K562 (cell line): ENCODE data around the gene UBE3B. TPM values are rescaled to one million over a fixed set of nuclear protein-coding genes. Genes with fewer than 3 reads are reported as not detected.

Experiments
- ATAC-seq: fragments of 200-7000 bp; cut with Tn5 transposase; 3 replicates; pipeline ENCODE4 v1.9.1; 2020; ENCODE audit warnings: moderate library complexity
- BruUV-seq: library from RNA; stranded (reverse); fragments of 400-500 nt; replicated peaks from 2 replicates; lab custom pipeline; 2021; lab: Mats Ljungman, UMichigan
- CTCF ChIA-PET: fragments of 300-600 bp; formaldehyde crosslinking; extraction: SDS; loops from one replicate; lab custom pipeline; 2021; ENCODE audit warnings: low intra/inter-chr PET ratio; lab: Yijun Ruan, JAX
- POLR2A ChIA-PET: fragments of 300-600, 350-650 bp; sonication (Branson Sonifier 250); formaldehyde crosslinking; extraction: SDS; loops from one replicate; lab custom pipeline; 2021; ENCODE audit warnings: antibody characterized with exemption, inconsistent platforms; lab: Yijun Ruan, JAX
- DNase-seq, 4 experiments: peaks; one replicate each; pipeline versions ENCODE4 v3.0.0 to v3.0.0-alpha.2; 2011 to 2018; ENCODE audit warnings: low spot score in 3 of 4, mixed read lengths in 3 of 4; ENCODE audit errors: extremely low read depth in 1 of 4
- FAIRE-seq: peaks from 2 replicates; lab custom pipeline; 2011; peaks lifted over from hg19 to GRCh38; lab: Jason Lieb, UNC
- H2AFZ ChIP-seq: 2 replicates; pipeline ENCODE4 v1.6.0; 2011; ENCODE audit warnings: low read depth, low read length, control low read depth, inconsistent platforms
- H3K27ac ChIP-seq: fragments of 200-600 bp; 3 replicates; pipeline ENCODE4 v1.8.0; 2011; ENCODE audit warnings: low read depth, mild to moderate bottlenecking, control low read depth, inconsistent platforms, low read length, moderate library complexity, mixed read lengths; ENCODE audit errors: extremely low read depth
- H3K27me3 ChIP-seq, 2 experiments: fragments of 300-600 bp in 1 of 2; 2 replicates in 1 of 2; 3 replicates in 1 of 2; pipeline versions ENCODE4 v1.6.0 to v1.8.0; 2011; ENCODE audit warnings: inconsistent platforms in 2 of 2, low read length in 2 of 2, mild to moderate bottlenecking in 1 of 2, mixed read lengths in 1 of 2, moderate library complexity in 1 of 2; ENCODE audit not compliant: control insufficient read depth in 2 of 2, insufficient read depth in 2 of 2
- H3K36me3 ChIP-seq: fragments of 300-600 bp; 3 replicates; pipeline ENCODE4 v1.8.0; 2011; ENCODE audit warnings: mild to moderate bottlenecking, low read length, inconsistent platforms; ENCODE audit not compliant: control insufficient read depth, insufficient read depth
- H3K4me1 ChIP-seq, 2 experiments: fragments of 200-600 bp in 1 of 2; replicated peaks in 1 of 2; 2 replicates in 1 of 2; 3 replicates in 1 of 2; pipeline versions ENCODE4 v1.5.1 to v1.8.0; 2011; ENCODE audit warnings: inconsistent platforms in 2 of 2, low read length in 2 of 2, mild to moderate bottlenecking in 1 of 2, mixed read lengths in 1 of 2, moderate library complexity in 1 of 2; ENCODE audit not compliant: control insufficient read depth in 2 of 2, insufficient read depth in 2 of 2
- H3K4me2 ChIP-seq: 2 replicates; pipeline ENCODE4 v1.6.1; 2011; ENCODE audit warnings: low read length, control low read depth, inconsistent platforms, mixed read lengths; ENCODE audit not compliant: insufficient read depth
- H3K4me3 ChIP-seq: fragments of 200-600 bp; sonication (generic), shearing (Covaris generic); 2 replicates; pipeline ENCODE4 v1.5.1; 2016; ENCODE audit warnings: control low read depth, inconsistent platforms
- H3K79me2 ChIP-seq: fragments of 200-600 bp; 3 replicates; pipeline ENCODE4 v1.8.0; 2011; ENCODE audit warnings: low read length, inconsistent platforms; ENCODE audit not compliant: control insufficient read depth, insufficient read depth
- H3K9ac ChIP-seq, 2 experiments: 2 replicates each; pipeline versions ENCODE4 v1.6.0 to v1.6.1; 2011; ENCODE audit warnings: low read depth in 2 of 2, low read length in 2 of 2, control low read depth in 1 of 2, inconsistent platforms in 1 of 2, mild to moderate bottlenecking in 1 of 2, mixed read lengths in 1 of 2; ENCODE audit not compliant: insufficient read depth in 1 of 2
- H3K9me1 ChIP-seq: one replicate; pipeline ENCODE4 v1.6.0; 2011; ENCODE audit warnings: inconsistent platforms, mild to moderate bottlenecking, low read length, moderate library complexity; ENCODE audit not compliant: control insufficient read depth, insufficient read depth
- H3K9me3 ChIP-seq: replicated peaks from 2 replicates; pipeline ENCODE4 v1.5.1; 2011; ENCODE audit warnings: low read depth, low read length, inconsistent platforms; ENCODE audit not compliant: control insufficient read depth, insufficient read depth
- H4K20me1 ChIP-seq: replicated peaks from 2 replicates; pipeline ENCODE4 v1.6.1; 2011; ENCODE audit warnings: low read length, inconsistent platforms, mixed read lengths; ENCODE audit not compliant: control insufficient read depth, insufficient read depth
- ARHGAP35 ChIP-seq: fragments of 450-650 bp; IDR thresholded peaks from 2 replicates; pipeline ENCODE4 v1.6.1; 2018; ENCODE audit not compliant: partially characterized antibody
- CEBPG ChIP-seq, 3 experiments: fragments of 200-800 bp in 1 of 3; sonication (Bioruptor generic) in 1 of 3; sonication (generic) in 1 of 3; formaldehyde crosslinking in 1 of 3; IDR thresholded peaks in 2 of 3; conservative IDR thresholded peaks in 1 of 3; 2 replicates each; pipeline versions ENCODE4 v1.6.1 to v1.8.0; 2016 to 2022; ENCODE audit warnings: missing compliant biosample characterization in 2 of 3, missing genetic modification characterization in 2 of 3, mild to moderate bottlenecking in 1 of 3, missing genetic modification reagents in 1 of 3
- CREM ChIP-seq: IDR thresholded peaks from 2 replicates; pipeline ENCODE4 v1.6.1; 2014; ENCODE audit warnings: antibody characterized with exemption, low read depth
- HOXB6 ChIP-seq: fragments of 250-450 bp; sonication (Bioruptor Pico); IDR thresholded peaks from 2 replicates; pipeline ENCODE4 v1.5.1; 2022; ENCODE audit warnings: mild to moderate bottlenecking, borderline replicate concordance
- KAT2B ChIP-seq: IDR thresholded peaks from one replicate; pipeline ENCODE4 v1.6.1; 2012; ENCODE audit warnings: low read depth, mild to moderate bottlenecking, control low read depth, inconsistent platforms, low read length, moderate library complexity
- KDM1A ChIP-seq, 2 experiments: fragments of 450-650 bp; IDR thresholded peaks; 2 replicates each; pipeline ENCODE4 v1.6.1; 2016; ENCODE audit warnings: mild to moderate bottlenecking in 2 of 2
- SIN3A ChIP-seq, 2 experiments: fragments of 150-350 bp in 1 of 2; IDR thresholded peaks; 2 replicates each; pipeline ENCODE4 v1.6.1; 2011 to 2016; ENCODE audit warnings: borderline replicate concordance in 2 of 2, low read depth in 2 of 2, low read length in 2 of 2, mild to moderate bottlenecking in 2 of 2, moderate library complexity in 2 of 2; ENCODE audit not compliant: control insufficient read depth in 1 of 2
- ZSCAN32 ChIP-seq: fragments of 450-650 bp; formaldehyde crosslinking; IDR thresholded peaks from 2 replicates; pipeline ENCODE4 v1.4.0; 2020; ENCODE audit warnings: mild to moderate bottlenecking, moderate library complexity
- WGBS: fragments of 100-300 bp; shearing (Covaris generic); methylation state at CpG from one replicate; pipeline ENCODE4 v1.1.6; 2016; ENCODE audit warnings: low coverage, mixed read lengths; ENCODE audit not compliant: insufficient coverage; ENCODE audit errors: missing lambda C conversion rate; 5-methylcytosine and 5-hydroxymethylcytosine counted together
- in situ Hi-C: fragments of 300-500 bp; cut with MboI; formaldehyde crosslinking; loops from 4 replicates; pipeline ENCODE4 v1.15.0; 2018; ENCODE audit warnings: inconsistent platforms, mixed read lengths
- intact Hi-C: fragments of 100-400 bp; cut with micrococcal nuclease; formaldehyde crosslinking; loops from 2 replicates; pipeline ENCODE4 v1.14.2; 2022
- polyA plus RNA-seq, 8 experiments: library from polyadenylated mRNA; depleted of rRNA in 4 of 8; stranded (reverse) in 5 of 8; unstranded in 3 of 8; fragments of >200 nt; fragmentation: Nextera tagmentation in 2 of 8; fragmentation: Illumina TruSeq in 1 of 8; extraction: Ambion mirVana in 2 of 8; extraction: Trizol in 1 of 8; gene quantifications; 2 replicates each; pipeline versions ENCODE4 v1.2.1 to v1.2.3, GENCODE V29; 2011 to 2014; ENCODE audit warnings: inconsistent platforms in 1 of 8, missing spikeins in 1 of 8
- total RNA-seq, 7 experiments: library from RNA; depleted of rRNA in 6 of 7; stranded (reverse); fragments of >200 nt in 6 of 7; fragmentation: Illumina TruSeq in 2 of 7; extraction: Trizol in 2 of 7; gene quantifications; 2 replicates each; pipeline versions ENCODE4 v1.2.1 to v1.2.3, GENCODE V29; 2011 to 2021; ENCODE audit warnings: low replicate concordance in 1 of 7
- TF ChIP-seq, protein P1 (sequence below): fragments of 250-450 bp; sonication (Bioruptor Pico); IDR thresholded peaks from 2 replicates; pipeline ENCODE4 v1.8.0; 2022; ENCODE audit warnings: inconsistent platforms, mild to moderate bottlenecking, moderate library complexity, borderline replicate concordance

UBE3B gene
- total and polyA plus RNA-seq, 9 of the 15 experiments (the other 6 are each of a cell fraction or from before 2014, with no cell fraction given): 7.6 to 23.6 (median 15.5) TPM

DNA sequence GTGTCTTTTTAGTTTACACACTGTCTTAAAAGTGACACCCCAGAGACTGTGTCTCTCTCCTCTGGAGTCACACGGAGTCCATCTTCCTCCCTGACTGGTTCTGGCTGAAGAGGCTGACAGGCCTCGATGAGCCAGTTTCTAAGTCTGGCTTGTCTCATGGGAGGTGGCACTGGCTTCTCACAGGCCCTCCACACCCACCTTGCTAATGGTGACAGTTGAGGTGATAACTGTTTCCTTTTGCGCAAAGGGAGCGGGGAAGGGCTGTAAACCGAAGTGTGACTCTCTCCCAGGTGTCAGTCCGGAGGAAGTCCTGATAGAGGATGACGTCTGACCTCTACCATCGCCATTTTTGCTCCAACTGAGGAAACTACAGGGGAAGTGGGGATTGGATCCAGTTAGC, 30.6 kb upstream of the UBE3B start:
- no peaks in the 10 kb centered on the region for H3K27me3 ChIP-seq
- H3K9me3 ChIP-seq: no peaks in the 10 kb centered on the region
- H3K4me2 ChIP-seq: no peak overlapping the region
- CTCF ChIA-PET: no interaction called here
- no peak overlapping the region for H3K9ac ChIP-seq
- no peaks in the 10 kb centered on the region for H3K79me2 ChIP-seq
- no peaks in the 10 kb centered on the region for H3K9me1 ChIP-seq
- no peaks in the 10 kb centered on the region for H4K20me1 ChIP-seq
- POLR2A ChIA-PET: no interaction called here
- TF ChIP-seq KDM1A (IDR thresholded peaks at IDR 0.05): no peak
- TF ChIP-seq HOXB6: no peak
- TF ChIP-seq, protein P1, sequence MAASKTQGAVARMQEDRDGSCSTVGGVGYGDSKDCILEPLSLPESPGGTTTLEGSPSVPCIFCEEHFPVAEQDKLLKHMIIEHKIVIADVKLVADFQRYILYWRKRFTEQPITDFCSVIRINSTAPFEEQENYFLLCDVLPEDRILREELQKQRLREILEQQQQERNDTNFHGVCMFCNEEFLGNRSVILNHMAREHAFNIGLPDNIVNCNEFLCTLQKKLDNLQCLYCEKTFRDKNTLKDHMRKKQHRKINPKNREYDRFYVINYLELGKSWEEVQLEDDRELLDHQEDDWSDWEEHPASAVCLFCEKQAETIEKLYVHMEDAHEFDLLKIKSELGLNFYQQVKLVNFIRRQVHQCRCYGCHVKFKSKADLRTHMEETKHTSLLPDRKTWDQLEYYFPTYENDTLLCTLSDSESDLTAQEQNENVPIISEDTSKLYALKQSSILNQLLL (CRISPR knock-in tag): no peak
- no peak for TF ChIP-seq SIN3A (IDR thresholded peaks at IDR 0.05; ENCODE audit: borderline replicate concordance in 2 of 2, control insufficient read depth in 1 of 2, low read depth in 2 of 2, low read length in 2 of 2)
- BruUV-seq: no TSS peak
- ATAC-seq (no peak), DNase-seq (no peak), FAIRE-seq (no peak)
- no peak overlapping the region for H3K4me3 ChIP-seq
- 77% methylated on average over 8 of the region's 8 CpGs for WGBS
- in situ Hi-C loops: no loop called here
- H3K36me3 ChIP-seq: peaks cover 25% of the 10 kb centered on the region; the same call in 2 of the 3 replicates
- no peak overlapping the region for H3K27ac ChIP-seq
- H3K4me1 ChIP-seq: peaks cover 0 to 3% of the 10 kb centered on the region in 2 experiments; a peak in 1 of 5 replicates
- no peak overlapping the region for H2AFZ ChIP-seq
- intact Hi-C loops: no loop called here

DNA sequence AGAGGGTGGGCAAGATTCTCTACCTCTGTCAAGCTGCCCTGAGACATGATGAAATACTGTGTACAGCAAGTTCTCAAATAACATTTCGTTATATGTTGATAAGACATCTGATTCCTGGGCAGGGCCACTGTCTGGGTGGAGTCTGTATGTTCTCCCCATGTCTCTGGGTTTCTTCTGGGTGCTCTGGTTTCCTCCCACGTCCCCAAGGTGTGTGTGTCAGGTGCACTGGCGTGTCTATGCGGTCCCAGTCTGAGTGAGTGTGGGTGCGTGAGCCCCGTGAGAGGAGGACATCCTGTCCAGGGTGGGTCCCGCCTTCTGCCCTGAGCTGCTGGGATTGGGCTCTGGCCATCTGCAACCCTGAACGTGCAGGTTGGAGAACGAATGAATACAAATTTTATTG, 30.0 kb upstream of the UBE3B start:
- ChIA-PET POLR2A (no interaction called here), CTCF (no interaction called here)
- in situ Hi-C loops: no loop called here
- Histone ChIP-seq H3K9me1 (no peaks in the 10 kb centered on the region), H4K20me1 (no peaks in the 10 kb centered on the region), H3K27me3 (no peaks in the 10 kb centered on the region), H3K79me2 (no peaks in the 10 kb centered on the region), H3K4me3 (no peak overlapping the region), H3K9me3 (no peaks in the 10 kb centered on the region), H3K27ac (no peak overlapping the region), H2AFZ (no peak overlapping the region), H3K4me1 (peaks cover 0 to 3% of the 10 kb centered on the region in 2 experiments; a peak in 1 of 5 replicates), H3K36me3 (peaks cover 31% of the 10 kb centered on the region; the same call in 2 of the 3 replicates), H3K9ac (no peak overlapping the region), H3K4me2 (no peak overlapping the region)
- no peak for DNase-seq
- intact Hi-C loops: no loop called here
- ATAC-seq: no peak; the same call in 2 of the 3 replicates
- WGBS: 74% methylated on average over 9 of the region's 9 CpGs
- TF ChIP-seq ARHGAP35 (no peak), ZSCAN32 (CRISPR knock-in tag) (no peak), CREM (no peak), KAT2B (no peak), CEBPG (CRISPR knock-in tag; IDR thresholded peaks at IDR 0.05) (0 out of 2 replicates have a peak, but pooled peaks have one; percentile 12), CEBPG (tag; conservative IDR thresholded peaks at IDR 0.05 in 1 of 2, IDR thresholded peaks at IDR 0.05 in 1 of 2) (no peak)
- BruUV-seq: no TSS peak
- FAIRE-seq: no peak
